ENCODE measurements around the gene SLC6A18.

Gene SLC6A18

GRCh38 chr5:1294206-1294834 lies 69.1 kb downstream of the SLC6A18 start:
- no peak for DNase-seq

- DNase-seq, result no peak
Measured at GRCh38 chr5:1294835-1295649, 69.9 kb downstream of the SLC6A18 start, which contains the start of gene TERT. Gene TERT (minus strand): TSS chr5:1295068. CDS start chr5:1294989, 79 bp downstream.

- DNase-seq, result no peak
Measured at GRCh38 chr5:1295650-1296037, 70.5 kb downstream of the SLC6A18 start.

All from fibroblast of skin of abdomen (primary cell).